HG03039 (cell line): Measurements from ENCODE around the gene SLC22A4.
A peak's percentile ranks its signal among the peaks of the same experiment; 100 is the strongest.

Experiments
- ATAC-seq: cut with Tn5 transposase; IDR thresholded peaks from one replicate; pipeline ENCODE4 v1.9.1; 2021; ENCODE audit warnings: mild to moderate bottlenecking, moderate library complexity; ENCODE audit not compliant: unreplicated experiment

SLC22A4 gene

DNA sequence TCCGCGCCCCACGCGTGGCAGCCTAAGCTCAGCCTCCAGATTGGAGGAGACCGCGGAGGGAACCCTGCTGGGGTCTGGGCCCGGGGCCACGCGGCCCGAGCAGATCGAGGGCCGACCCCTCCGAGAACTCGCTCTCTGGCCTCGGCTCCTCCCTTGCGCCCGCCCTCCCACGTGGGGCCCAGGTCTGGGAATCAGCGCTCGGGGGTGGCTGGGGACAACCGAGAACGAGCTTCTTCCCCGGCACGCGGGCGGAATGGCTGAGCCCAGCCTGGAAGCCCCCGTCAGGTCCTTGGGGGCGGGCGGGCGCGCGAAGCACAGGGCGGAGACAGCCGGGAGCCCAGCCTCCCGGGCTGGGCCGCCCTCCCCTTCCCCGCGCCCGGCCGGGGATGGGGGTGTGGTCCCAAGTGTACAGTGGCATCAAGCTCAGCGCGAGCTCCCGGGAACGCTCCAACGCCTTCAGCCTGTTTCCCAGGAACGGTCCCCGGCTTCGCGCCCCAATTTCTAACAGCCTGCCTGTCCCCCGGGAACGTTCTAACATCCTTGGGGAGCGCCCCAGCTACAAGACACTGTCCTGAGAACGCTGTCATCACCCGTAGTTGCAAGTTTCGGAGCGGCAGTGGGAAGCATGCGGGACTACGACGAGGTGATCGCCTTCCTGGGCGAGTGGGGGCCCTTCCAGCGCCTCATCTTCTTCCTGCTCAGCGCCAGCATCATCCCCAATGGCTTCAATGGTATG is at the start of gene SLC22A4:
SLC22A4 (plus strand) TSS at position 403 of the 736 bp plus-strand sequence; CDS start at position 626, 223 bp downstream.
- peak; percentile 59 for ATAC-seq

DNA sequence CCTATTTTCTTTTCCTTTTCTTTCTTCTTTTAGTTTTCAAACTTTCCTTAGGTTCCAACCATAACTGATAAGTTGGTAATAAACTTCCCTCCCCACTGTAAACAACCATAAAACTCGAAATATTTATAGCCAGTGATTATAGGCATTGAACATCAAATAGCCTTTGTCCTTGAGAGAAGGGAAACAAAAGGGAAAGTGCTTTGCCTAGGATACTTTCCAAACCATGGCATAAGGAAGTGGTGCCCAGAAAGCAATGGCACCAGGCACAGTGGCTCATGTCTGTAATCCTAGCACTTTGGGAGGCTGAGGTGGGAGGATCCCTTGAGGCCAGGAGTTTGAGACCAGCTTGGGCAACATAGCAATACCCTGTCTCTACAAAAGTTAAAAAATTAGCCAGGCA is 48.6 kb upstream of the SLC22A4 start:
- no peak for ATAC-seq

DNA sequence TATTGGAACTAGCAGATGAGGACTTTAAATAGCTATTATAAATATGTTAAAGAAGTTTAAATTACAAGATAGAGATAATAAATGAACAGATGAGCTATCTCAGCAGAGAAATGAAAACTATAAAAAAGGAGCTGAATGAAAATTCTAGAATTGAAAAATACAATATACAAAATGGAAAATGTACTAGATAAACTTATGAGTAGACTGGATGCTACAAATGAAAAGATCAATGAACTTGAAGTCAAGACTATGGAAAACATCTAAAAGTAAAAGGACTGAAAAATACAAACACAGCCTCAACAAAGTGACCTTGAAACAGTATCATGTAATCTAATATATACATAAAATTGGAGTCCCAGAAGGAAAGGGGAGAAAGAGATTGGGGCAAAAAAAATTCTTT is 47.4 kb upstream of the SLC22A4 start:
- no peak for ATAC-seq

DNA sequence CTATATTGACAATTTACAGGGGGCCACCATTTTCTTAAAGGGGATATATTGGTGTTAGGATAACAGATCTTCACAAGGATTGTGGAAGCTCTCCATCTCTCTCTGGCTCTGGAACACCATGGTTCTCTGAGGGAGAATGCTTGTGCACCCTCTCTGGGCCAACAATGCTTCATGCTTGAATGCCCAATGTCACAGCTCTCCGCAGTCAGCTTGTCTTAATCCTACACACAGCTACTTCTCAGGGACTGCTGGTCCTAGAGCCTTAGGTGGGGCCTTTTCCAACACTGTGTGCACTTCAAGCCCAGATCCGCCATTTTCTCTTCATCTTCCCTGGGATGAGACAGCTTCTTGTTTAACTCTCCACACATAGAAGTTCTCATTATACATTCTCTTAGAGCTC is 43.6 kb upstream of the SLC22A4 start:
- no peak for ATAC-seq

DNA sequence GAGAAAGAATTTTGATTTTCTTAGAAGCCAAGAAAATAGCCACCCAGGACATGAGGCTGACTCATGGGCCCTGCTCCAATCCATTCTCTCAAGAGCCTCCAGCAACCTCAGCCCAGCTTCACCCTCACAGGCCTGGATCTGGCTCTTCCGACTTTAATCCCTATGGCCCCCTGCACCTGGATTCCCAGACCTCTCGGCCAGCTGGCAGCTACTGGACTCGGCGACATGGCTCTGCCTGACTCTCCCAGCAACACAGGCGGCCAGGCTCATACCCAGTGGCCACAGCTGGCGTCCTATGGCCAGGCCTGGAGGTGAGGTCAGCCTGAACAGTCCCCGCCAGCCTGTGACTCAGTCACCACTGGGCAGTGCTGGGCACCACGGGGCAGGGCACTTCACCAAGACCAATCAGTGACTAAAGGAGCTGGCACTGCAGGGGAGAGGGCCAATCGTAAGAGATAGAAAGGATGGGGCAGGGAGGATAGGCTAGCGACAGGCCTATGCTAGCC is 42.9 kb upstream of the SLC22A4 start:
- ATAC-seq = no peak

DNA sequence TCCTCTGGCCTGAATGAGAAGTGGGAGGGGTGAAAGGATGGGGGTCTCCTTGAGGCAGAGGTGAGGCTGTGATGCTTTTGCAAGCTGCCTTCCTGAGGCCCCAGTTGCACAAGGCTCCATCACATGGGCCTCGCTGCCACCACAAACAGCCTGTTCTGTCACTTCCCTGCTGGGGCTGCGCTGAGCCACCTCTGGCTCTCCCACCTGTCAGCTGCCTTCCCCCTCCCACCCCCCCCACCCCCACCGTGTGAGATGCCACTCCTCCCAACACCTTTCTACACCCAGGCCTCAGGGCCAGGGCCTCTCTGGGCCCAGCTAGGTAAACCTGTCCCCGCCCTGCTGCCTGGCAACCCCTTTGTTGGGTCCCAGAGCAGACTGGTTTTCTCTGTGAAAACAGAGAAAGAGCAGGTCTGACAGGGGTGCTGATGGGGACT is 41.2 kb upstream of the SLC22A4 start:
- ATAC-seq = no peak

DNA sequence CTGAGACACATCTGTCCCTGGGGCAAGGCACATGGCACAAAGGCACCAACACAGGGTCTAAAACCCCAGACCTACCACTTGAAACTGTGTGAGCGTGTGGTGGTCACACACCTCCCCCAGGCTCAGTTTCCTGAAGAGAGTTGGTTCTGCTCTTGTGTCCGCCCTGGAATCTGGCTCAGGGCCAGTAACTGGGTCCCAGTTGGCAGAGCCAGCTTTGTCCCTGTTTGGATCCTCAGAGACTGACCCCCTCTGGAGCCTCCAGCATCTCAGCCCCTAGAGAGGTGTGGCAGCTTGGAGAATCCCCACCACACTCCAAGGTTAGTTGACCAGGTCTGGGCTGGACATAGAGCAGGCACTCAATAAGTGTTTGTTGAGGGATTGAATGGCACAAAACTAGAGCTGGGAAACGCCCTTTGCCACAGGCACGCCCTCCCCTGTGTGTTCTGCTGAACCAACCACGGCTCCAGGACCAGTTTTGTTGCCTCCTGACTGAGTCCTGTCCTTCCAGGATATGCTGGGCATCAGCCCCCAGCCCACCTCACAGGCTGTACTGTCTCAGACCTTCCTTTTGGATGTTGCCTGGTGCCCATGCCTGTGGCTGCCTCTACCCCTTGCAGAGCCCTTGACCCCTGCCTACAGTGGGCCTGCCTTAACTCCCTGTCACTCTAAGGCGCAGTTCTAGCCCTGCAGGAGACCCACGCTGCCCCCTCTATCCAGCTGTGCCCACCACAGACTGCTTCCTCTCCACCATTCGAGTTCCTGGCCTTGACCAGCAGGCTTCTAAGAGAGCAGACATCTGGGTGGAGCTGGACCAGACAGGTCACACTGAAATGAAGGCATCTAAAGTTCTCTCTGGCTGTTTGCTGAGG is 40.5 kb upstream of the SLC22A4 start:
- ATAC-seq = no peak

DNA sequence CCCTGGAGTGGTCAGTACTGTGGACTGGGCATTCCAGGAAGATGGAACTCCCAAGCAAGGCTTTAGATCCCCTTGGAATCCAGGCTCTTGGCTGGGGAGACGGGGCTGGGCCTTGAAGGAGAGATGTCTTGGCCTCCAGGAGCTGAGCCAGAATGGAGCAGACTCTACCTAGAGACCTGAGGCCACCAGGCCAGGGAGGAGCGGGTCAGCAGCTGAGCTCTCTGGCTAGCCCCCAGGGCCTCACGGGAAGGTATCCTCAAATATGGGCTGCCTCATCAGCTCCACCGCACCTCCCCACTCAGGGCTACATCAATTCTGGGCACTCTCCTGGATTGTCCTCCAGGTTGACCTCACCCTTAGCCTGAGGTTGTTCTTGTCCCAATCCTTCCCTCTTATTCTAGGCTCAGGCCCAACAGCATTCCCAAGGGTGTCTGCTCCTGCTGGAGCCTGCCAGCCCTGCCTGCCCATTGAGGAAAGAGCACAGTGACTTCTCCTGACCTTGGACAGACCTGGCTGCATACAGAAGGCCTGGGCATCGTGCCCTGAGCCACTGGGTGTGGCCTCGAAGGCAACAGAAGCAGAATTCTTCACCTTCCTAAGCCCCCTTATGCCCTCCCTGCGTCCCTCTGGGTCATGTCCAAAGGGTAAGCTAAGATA is 39.7 kb upstream of the SLC22A4 start:
- no peak for ATAC-seq

DNA sequence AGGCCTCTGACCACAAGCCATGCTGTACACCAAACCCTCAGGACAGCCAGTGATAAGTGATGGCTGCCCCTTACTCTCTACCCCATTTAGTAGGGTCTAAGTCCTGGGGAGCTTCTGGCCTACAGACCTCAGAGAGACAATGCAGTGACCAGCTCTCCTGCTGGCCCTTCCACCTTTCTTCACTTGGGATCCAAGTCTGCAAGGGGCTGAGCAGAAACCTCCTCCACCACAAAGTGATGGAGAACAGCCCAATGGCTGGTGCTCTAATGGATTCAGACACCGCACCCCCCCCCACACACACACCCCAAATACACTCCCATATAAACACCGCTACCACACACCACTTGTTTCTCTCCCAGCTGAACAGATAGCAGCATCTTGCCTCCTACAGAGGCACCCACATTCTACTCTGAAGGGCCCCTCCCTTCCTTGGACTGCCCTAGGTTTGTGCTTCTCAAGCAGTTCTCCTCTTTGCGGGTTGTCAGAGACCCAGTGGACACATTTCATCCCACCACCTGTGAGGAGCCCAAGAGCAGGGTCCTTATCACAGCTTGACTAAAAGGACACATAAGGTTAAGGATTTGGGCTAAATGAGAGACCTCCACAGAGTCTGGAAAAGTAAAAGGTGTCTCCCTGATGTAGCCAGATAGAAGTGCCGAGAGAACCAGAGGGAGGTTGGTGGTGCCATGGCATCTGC is 38.0 kb upstream of the SLC22A4 start:
- no peak for ATAC-seq

DNA sequence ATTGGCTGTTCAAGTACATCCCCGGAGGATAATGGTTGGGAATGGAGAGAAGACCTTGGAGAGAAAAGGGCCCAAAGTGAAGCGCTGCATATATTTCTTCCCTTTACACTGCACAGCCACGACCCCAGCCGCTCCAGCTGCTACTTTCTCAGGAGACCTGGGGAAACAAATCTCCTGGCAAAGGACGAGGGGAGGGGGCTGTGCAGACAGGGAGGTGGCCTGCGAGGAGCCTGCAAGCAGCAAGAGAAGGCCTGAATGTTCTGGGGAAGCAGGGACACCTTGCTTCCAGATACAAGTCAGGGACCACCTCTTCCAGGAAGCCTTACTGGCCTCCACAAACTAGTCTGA is 37.4 kb upstream of the SLC22A4 start:
- no peak for ATAC-seq

DNA sequence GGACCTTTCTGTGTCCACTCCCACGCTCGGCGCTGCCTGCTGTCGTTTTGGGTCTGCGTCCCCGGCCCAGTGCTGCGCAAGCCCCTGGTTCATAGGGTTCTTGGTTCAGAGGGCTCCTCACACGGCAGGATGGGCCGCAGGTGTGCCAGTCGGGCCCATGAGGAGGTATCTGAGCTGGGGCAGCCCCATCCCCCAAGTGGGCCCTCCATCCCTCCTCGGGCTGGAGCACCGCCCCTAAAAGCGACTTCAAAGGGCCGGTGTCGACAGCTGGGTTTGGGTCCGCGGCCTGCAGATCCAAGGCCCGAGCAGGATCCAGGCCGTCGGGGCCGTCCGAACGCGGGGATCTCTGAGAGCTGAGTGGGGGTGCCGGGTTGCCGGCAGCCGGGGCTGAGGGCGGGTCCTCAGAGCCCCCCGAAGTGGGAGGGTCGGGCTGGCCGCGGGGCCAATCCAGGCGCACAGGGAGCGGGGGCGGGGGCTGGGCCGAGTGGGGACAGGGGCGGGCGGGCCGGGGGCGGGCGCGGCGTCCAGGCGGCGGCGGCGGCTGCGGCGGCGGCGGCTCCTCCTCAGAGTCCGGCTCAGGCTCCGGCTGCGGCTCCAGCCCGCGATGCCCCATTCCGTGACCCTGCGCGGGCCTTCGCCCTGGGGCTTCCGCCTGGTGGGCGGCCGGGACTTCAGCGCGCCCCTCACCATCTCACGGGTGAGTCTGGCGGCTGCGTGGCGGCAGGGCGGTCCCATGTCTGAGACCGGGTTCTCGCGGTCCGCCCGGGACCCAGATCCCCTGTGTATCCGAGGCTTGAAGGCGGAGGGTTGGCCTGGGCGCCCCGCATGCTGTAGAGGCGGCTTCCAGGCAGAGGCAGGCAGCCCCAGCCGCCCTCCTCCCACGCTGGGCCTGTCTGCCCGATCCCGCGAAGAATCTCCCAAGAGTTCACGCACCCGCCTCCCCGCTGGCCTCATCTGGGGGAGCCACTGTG is 36.8 kb upstream of the SLC22A4 start, which contains the start of gene PDLIM4:
PDLIM4 (plus strand) TSS at position 566 of the 971 bp plus-strand sequence; CDS start at position 605, 39 bp downstream.
- no peak for ATAC-seq

DNA sequence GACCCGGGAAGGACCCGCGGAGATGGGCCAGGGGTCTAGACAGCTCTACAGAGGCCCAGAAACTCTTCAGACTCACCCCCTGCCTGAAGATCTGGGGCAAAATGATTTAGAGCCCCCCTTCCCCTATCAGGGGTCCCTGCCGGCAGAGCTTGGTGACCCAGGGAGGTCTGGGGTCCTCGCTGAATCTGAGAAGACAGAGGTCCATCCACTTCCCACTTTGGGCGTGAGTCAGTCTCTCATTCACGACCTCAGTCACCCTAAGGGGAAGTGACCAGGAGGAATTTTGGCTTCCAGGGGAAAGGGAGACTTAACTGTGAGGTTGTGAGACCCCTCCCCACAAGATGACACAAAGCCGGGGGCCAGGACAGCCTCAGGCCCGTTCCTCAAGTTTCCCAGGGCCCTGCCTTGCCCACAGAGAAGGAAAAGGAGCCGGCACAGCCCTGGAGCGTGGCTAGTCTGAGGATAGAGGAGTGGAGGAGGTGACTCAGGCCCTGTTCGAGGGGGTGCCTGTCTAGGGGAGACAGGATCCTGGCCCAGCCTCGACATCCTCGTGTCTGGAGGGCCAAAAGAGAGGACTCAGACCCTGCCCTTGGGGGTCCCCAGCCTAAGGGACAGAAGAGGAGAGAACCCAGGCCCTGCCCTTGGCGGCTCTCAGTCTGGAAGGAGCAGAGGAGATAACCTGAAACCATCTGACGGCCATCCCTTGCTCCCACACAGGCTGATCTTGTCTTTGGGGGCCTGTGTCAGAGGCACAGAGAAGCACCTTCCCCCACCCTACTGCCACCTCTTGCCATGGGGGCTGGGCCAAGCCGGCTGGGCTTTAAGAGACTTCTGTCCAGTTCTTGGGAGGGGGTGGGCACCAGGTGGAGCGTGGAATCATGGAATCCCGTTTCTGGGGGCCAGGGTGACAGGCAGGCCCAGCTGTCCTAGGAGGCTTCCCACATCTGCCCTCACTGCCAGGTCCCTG is 35.8 kb upstream of the SLC22A4 start:
- no peak for ATAC-seq

DNA sequence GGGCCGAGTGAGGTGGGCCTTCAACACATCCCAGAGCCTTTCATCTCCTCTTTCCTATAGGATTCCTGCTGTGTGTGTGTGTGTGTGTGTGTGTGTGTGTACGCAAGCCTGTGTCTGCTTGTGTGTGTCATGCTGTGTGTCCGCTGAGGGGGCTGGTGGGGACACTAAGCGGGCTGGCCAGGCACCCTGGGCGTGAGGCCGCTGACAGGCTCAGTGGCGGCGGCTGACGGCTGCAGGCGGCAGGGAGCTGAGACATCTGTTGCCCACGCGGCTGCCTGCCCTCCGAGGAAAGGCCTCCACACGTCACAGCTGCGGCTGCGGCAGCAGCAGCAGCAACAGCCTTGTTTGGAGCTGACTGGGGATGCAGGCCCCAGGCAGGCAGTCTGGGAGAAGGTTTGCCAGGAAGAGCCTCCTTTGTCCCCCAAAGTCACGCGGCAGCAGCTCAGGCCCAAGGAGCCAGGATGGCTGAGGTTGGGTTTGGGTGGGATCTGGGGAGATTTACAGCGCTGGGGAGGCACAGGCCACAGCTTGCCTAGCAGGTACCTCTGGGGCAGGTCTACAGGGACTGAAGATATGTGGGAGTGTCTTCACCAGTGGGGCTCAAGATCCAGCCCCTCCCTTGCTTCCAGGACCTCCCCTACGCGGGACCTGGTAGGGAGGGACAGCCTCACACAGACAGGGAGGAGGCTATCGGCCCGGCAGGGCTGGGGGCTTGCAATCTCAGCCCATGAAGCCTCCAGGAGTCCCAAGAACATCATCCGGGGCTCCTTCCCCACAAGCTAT is 34.9 kb upstream of the SLC22A4 start:
- no peak for ATAC-seq

DNA sequence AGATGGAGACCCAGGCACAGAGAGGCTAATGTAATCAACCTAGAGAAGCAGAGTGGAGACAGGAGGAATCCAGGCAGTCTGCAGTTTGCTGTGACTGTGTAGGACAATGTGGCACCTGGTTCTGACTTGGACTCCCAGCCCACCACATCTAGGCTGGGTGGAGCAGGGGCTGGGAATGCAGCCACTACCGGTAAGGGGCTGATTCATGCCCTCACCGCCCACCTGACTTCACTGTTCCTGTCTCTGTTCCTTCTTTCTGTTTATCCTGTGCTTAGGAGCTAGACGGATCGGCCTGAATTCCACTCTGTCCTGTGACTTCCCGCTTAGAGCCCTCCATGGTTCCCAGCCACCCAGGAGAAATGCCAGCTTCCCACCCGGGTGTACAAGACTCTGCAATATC is 34.1 kb upstream of the SLC22A4 start:
- no peak for ATAC-seq

DNA sequence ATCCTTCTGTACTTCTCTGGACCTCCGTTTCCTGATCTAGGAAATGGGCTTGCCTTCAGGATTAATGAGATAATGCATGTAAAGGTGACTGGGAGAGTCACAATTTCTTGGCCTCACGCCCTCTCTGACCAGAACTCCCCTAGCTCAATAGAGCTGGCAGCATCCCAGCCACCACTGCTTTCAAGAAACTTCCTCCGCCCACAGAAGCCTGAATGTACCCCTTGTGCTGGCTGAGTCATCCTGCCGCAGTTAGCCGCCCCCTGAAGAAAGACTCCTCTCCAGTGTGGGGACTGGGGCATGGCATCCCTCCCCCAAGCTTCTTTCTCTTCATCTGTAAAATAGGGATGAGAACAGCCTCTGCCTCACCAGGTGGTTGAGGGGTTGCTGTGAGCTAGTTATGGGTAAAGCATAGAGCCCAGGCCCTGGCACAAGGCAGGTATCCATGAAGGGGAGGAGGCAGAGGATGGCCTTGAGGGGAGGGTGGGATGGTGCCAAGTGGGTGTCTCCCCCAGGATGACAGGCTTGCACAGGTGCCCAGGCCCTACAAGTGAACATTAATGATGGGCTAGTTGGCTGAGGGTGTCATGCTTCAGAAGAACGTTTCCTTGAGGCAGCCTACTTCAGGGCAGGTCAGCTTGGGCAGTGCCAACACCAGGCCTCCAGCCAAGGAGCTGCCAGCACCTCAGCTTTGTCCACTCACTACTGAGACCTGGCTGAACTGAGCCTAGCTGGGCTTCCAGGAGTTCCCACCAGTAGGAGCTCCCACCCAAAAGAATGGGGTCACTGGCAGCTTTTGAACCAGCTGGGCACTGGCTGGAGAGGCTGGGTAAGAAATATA is 33.3 kb upstream of the SLC22A4 start:
- ATAC-seq = no peak

DNA sequence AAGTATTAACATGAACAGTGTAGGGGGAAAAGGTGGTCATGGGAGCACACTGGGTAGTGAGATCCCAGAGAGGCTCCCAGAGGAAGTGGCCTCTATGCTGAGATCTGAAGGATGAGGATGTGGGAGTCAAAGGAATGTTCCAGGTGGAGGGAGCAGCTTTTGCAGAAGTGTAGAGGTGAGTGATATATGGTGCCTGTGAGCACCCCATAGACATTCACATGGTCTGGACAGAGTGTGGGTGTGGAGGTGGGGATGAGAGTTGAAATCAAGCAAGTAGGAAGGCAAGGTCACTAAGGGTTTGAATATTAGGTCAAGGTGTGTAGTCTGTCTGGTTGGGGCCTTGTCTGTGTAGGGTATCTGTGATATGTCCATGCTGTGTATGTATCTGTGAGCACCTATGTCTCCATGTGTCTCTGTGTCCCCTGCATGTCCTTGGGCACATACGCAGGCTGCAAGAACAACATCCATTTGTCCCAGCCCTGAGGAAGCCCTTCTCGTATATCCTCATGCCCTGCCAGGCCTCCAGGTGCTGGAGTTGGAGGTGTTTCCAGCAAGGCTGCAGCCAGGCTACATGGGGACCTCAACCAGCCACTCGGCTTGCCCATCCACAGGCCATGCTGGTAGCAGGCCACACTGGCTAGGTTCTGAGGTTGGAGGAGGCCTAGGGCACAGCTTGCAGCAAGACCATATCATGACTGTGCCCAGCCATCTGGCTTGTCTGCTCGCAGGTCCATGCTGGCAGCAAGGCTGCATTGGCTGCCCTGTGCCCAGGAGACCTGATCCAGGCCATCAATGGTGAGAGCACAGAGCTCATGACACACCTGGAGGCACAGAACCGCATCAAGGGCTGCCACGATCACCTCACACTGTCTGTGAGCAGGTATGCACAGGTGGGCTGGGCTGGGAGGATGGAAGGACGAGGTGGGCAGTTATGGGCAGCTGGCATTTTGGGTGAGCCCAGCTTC is 32.0 kb upstream of the SLC22A4 start:
- no peak for ATAC-seq
